GM10847 (cell line): ENCODE data around the gene CDKN2B.

Experiments
- POLR2A ChIP-seq: IDR thresholded peaks from 2 replicates; pipeline ENCODE4 v1.6.1; 2011; ENCODE audit not compliant: insufficient read length; ENCODE audit errors: extremely low read depth

The CDKN2B gene

DNA sequence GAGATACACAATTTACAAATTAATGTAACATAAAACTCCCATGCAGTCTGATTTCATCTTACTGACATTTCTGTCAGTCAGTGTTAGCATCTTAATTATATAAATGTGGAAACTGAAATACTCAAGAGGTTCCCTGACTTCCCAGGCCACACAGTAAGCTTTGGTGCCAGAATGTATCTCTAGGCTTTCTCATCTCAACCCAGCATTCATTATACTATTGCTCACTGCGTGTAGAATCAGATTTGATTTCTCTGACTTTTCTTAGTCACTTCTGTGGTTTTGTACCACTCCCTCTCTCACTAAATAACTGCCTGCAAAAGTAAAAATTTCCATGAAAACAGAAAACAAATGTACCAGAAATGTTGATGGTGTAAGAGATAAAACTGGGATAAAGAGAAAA lies 31.7 kb upstream of the CDKN2B start:
- TF ChIP-seq POLR2A, result no peak

DNA sequence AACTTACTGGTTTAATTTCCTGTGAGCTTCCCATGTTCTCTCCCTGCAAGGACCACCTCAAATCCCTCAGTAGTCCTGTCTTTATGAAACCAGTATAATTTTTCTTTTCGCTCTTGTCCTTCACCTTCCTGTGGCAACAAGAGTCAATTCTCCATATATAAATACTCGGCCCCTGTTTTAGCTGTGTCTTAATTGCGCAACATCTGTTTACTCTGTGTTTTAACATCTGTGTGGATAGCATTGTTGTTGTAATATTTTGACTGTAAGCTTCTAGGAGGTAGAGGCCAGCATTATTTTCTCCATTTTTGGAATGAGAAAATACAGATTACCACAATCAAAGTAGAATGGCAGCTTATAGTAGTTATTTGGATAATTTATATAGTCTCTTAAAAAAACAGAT lies 30.2 kb upstream of the CDKN2B start:
- TF ChIP-seq POLR2A, result no peak

GRCh38 chr9:22037954-22038690 lies 29.0 kb upstream of the CDKN2B start:
- TF ChIP-seq POLR2A, result no peak

- TF ChIP-seq POLR2A, result no peak
Observed at GRCh38 chr9:22036866-22037626, 27.9 kb upstream of the CDKN2B start.

GRCh38 chr9:22035591-22036011 lies 26.5 kb upstream of the CDKN2B start:
- TF ChIP-seq POLR2A, result no peak

GRCh38 chr9:22033012-22033630 lies 24.0 kb upstream of the CDKN2B start:
- TF ChIP-seq POLR2A, result no peak

DNA sequence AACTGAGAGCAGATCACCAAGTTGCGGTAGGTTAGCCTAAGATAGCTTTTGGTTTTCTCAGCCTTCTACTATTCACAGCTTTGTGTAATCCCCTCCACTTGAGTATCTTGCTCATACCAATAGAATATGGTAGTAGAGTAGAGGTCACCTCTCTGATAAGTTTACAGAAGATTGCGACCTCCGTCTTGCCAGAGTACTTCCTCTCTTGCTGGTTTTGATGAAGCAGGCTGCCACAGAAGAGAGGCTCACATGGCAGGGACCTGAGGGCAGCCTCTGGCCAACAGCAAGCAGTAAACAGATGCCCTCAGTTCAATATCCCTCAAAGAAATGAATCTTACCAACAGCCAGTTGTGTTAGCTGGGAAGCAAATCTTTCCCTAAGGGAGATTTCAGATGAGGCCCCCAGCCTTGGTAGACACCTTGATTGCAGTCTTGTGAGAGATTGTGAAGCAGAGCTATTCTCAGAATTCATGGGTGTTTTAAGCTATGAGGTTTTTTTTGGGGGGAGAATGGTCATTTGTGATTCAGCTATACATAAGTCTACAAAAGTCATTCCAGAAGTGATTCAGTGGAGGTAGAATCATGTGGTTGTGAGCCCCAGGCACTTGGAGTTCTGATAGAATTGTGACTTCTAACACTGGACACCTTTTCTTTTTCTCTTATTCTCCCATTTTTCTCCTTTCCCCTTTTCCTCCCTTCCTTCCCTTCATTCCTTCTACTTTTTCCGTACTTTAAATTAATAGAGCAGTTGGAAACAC lies 22.7 kb upstream of the CDKN2B start:
- TF ChIP-seq POLR2A, result no peak

DNA sequence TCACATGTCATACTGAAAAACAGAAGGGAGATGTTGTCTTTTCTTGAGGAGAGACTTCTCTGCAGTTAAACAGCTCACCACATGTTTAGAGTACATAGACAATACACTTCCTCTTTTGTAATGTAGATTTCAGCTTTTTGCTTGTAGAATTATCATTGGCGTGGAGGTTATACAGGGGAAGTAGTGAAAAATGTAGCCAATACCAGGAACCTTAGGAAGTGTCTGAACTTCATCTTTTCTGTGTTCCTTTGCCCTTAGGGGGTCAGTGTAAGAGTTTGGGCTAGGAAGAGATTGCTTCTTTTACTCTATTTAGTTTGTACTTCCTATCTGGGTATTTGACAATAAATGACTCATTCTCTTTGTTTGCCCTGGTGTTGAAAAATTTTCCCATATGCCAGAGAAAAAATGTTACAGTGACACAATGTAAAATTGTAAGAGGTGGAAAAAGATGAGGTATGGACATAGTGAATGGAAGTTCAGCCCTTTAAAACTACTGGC lies 21.0 kb upstream of the CDKN2B start:
- no peak for TF ChIP-seq POLR2A

GRCh38 chr9:22029231-22029630 lies 20.1 kb upstream of the CDKN2B start:
- TF ChIP-seq POLR2A, result no peak

DNA sequence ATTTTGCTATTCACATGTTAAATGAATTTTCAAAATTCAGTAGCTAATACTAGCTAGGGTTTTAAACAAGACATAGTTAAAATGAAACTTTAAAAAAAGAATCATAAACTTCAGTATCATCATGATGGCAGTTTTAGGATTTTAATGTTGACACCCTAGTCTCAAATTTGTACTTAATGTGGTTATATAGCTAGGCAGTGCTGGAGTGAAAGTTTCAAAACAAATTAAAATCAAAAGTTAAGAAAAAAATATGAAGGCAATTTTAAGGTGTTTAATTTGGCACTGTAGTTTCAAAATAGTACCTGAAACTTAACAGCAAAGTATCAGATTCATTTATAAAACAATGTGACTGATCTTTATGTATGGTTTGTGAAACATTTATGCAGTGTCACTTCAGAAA lies 19.3 kb upstream of the CDKN2B start:
- TF ChIP-seq POLR2A, result no peak

GRCh38 chr9:22026696-22027095 lies 17.6 kb upstream of the CDKN2B start:
- no peak for TF ChIP-seq POLR2A

DNA sequence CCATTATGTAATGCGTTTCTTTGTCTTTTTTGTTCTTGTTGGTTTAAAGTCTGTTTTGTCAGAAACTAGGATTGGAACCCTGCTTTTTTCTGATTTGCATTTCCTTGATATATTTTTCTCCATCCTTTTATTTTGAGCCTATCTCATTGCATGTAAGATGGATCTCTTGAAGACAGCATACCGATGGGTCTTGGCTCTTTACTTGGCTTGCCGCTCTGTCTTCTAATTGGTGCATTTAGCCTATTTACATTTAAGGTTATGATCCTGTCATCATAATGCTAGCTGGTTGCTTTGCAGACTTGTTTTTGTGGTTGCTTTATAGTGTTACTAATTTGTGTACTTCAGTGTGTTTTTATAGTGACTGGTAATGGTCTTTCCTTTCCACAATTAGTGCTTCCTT lies 13.3 kb upstream of the CDKN2B start:
- no peak for TF ChIP-seq POLR2A

- TF ChIP-seq POLR2A, result no peak
Observed at GRCh38 chr9:22010866-22011625, 1.9 kb upstream of the CDKN2B start.

GRCh38 chr9:22009506-22009867 lies 382 bp upstream of the CDKN2B start:
- no peak for TF ChIP-seq POLR2A

DNA sequence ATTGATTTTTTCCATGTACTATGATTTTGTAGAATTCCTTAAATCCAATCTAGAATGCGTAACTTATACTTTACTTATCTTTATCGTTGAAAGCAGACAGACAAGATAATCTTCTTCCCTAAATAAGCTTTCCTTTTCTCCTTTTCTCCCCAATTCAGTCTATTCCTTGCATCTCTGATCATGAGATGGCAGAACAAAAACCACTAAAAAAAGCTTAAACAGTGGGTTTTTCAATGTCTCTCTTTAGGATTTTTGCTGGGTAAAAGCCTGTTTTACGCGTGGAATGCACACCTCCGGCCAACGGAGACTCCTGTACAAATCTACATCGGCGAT lies 755 bp downstream of the CDKN2B start:
- no peak for TF ChIP-seq POLR2A
